Measurements from ENCODE around the gene LMNTD1. TPM values are rescaled to one million over a fixed set of nuclear protein-coding genes. Genes with fewer than 3 reads are reported as not detected.

LMNTD1 gene
- polyA plus RNA-seq, 1 donor from 2014 or later = not detected

- Histone ChIP-seq H4K20me1 (ENCODE audit: insufficient read depth) (no peaks in the 10 kb centered on the region), H3K36me3 (ENCODE audit: insufficient read depth, low read length) (no peaks in the 10 kb centered on the region), H3K4me2 (ENCODE audit: low read length) (no peak overlapping the region), H3K79me2 (replicated peaks; ENCODE audit: insufficient read depth, low read length) (no peaks in the 10 kb centered on the region), H2AFZ (ENCODE audit: low read depth, low read length) (no peak overlapping the region), H3K9me3 (ENCODE audit: low read length) (no peaks in the 10 kb centered on the region), H3K9ac (ENCODE audit: low read length) (no peak overlapping the region), H3K27me3 (ENCODE audit: insufficient read depth, low read depth, low read length) (no peaks in the 10 kb centered on the region), H3K4me3 (ENCODE audit: low read length) (no peak overlapping the region), H3K27ac (ENCODE audit: low read length) (no peak overlapping the region), H3F3A (ENCODE audit: insufficient read depth, low read length, poor library complexity, severe bottlenecking) (no peaks in the 10 kb centered on the region), H3K9me2 (ENCODE audit: insufficient read depth, low read length) (no peaks in the 10 kb centered on the region)
- no peak for TF ChIP-seq EP300 (conservative IDR thresholded peaks at IDR 0.05; ENCODE audit: poor library complexity, severe bottlenecking)
- no peak for TF ChIP-seq CTCF (IDR thresholded peaks at IDR 0.05; ENCODE audit: poor library complexity, severe bottlenecking)
- no peak for TF ChIP-seq REST (IDR thresholded peaks at IDR 0.05; ENCODE audit: borderline replicate concordance)
- no peak for TF ChIP-seq POLR2AphosphoS5 (IDR thresholded peaks at IDR 0.05)
- TF ChIP-seq RAD21 (conservative IDR thresholded peaks at IDR 0.05) = no peak
- no peak for TF ChIP-seq SMC3 (conservative IDR thresholded peaks at IDR 0.05; ENCODE audit: poor library complexity)
- TF ChIP-seq EZH2 (IDR thresholded peaks at IDR 0.05; ENCODE audit: borderline replicate concordance, insufficient read depth, low read length, poor library complexity, severe bottlenecking) = no peak
- TF ChIP-seq TAF1 (IDR thresholded peaks at IDR 0.05; ENCODE audit: low read depth) = no peak
- TF ChIP-seq MXI1 (conservative IDR thresholded peaks at IDR 0.05; ENCODE audit: poor library complexity, severe bottlenecking) = no peak
Observed at GRCh38 chr12:25459541-25459951, 93.5 kb downstream of the LMNTD1 start.

GRCh38 chr12:25458047-25458552 is 95.0 kb downstream of the LMNTD1 start:
- H3K27me3 ChIP-seq (ENCODE audit: insufficient read depth, low read depth, low read length) = no peaks in the 10 kb centered on the region
- no peak overlapping the region for H3K4me3 ChIP-seq (ENCODE audit: low read length)
- H2AFZ ChIP-seq (ENCODE audit: low read depth, low read length) = no peak overlapping the region
- H3K36me3 ChIP-seq (ENCODE audit: insufficient read depth, low read length) = no peaks in the 10 kb centered on the region
- no peaks in the 10 kb centered on the region for H3F3A ChIP-seq (ENCODE audit: insufficient read depth, low read length, poor library complexity, severe bottlenecking)
- H3K27ac ChIP-seq (ENCODE audit: low read length) = no peak overlapping the region
- no peak for TF ChIP-seq REST (IDR thresholded peaks at IDR 0.05; ENCODE audit: borderline replicate concordance)
- no peak for TF ChIP-seq SMC3 (conservative IDR thresholded peaks at IDR 0.05; ENCODE audit: poor library complexity)
- no peak for TF ChIP-seq TAF1 (IDR thresholded peaks at IDR 0.05; ENCODE audit: low read depth)
- no peak for TF ChIP-seq EP300 (conservative IDR thresholded peaks at IDR 0.05; ENCODE audit: poor library complexity, severe bottlenecking)
- no peak for TF ChIP-seq EZH2 (IDR thresholded peaks at IDR 0.05; ENCODE audit: borderline replicate concordance, insufficient read depth, low read length, poor library complexity, severe bottlenecking)
- no peak for TF ChIP-seq MXI1 (conservative IDR thresholded peaks at IDR 0.05; ENCODE audit: poor library complexity, severe bottlenecking)
- no peak for TF ChIP-seq CTCF (IDR thresholded peaks at IDR 0.05; ENCODE audit: poor library complexity, severe bottlenecking)
- TF ChIP-seq POLR2AphosphoS5 (IDR thresholded peaks at IDR 0.05) = no peak
- no peak for TF ChIP-seq RAD21 (conservative IDR thresholded peaks at IDR 0.05)
- no peak overlapping the region for H3K4me2 ChIP-seq (ENCODE audit: low read length)
- H3K9me3 ChIP-seq (ENCODE audit: low read length) = no peaks in the 10 kb centered on the region
- no peak overlapping the region for H3K9ac ChIP-seq (ENCODE audit: low read length)
- no peaks in the 10 kb centered on the region for H3K9me2 ChIP-seq (ENCODE audit: insufficient read depth, low read length)
- no peaks in the 10 kb centered on the region for H3K79me2 ChIP-seq (replicated peaks; ENCODE audit: insufficient read depth, low read length)
- no peaks in the 10 kb centered on the region for H4K20me1 ChIP-seq (ENCODE audit: insufficient read depth)

Measured in neural cell (in vitro differentiated cells).